Measurements from ENCODE around the gene CHST1. TPM values are rescaled to one million over a fixed set of nuclear protein-coding genes. Genes with fewer than 3 reads are reported as not detected.

CHST1 gene
- total and polyA plus RNA-seq, 10 of the 15 experiments (the other 5 are each of a cell fraction or from before 2014, with no cell fraction given), result not detected

DNA sequence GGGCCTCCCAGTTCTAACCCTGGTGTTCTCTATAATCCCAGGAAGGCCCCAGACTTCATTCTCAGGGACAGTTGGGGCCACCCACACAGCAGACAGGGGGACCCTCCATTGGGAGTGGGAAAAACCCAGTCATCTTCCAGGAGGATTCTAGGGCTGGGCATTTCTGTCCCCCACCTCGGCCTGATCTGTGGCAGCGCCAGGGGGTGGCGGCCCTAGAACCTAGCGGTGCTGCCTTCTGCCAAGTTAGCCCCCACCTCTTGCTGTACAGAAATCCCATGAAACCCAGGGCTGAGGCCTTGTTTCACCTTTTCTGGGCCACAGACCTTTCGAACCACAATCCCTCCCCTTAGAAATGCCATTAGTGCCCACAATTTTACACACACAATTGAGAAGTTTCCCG lies 9.6 kb downstream of the CHST1 start:
- RAD21 ChIA-PET (ENCODE audit: unreplicated experiment), result interaction anchor here (0.9 to 1.6 kb wide), 2 partner anchors 116 to 285 kb away, joined by 3 to 6 read pairs; no protein-coding TSS in a partner anchor
- intact Hi-C loops (cut with micrococcal nuclease; ENCODE audit: unreplicated experiment), result loop anchor here (1.0 to 5.0 kb wide), 3 partner anchors 116 to 316 kb away; no protein-coding TSS in a partner anchor

More for the DNA sequence above, 9.6 kb downstream of the CHST1 start:
- no peaks in the 10 kb centered on the region for H3K9me3 ChIP-seq (replicated peaks; ENCODE audit: control insufficient read depth, insufficient read depth, low read length)
- ChIA-PET SMC1A (ENCODE audit: uncharacterized antibody, unreplicated experiment) (no interaction called here), CTCF (interaction anchor here (0.7 to 3.5 kb wide), 10 partner anchors 8 to 289 kb away, joined by 3 to 36 read pairs (median 4); no protein-coding TSS in a partner anchor), POLR2A (interaction anchor here (0.6 kb wide), 1 partner anchor 8 kb away, joined by 3 read pairs; no protein-coding TSS in a partner anchor)
- TF ChIP-seq NR2F1 (conservative IDR thresholded peaks at IDR 0.05) (no peak), CHD4 (IDR thresholded peaks at IDR 0.05) (no peak), SPI1 (IDR thresholded peaks at IDR 0.05; ENCODE audit: borderline replicate concordance, insufficient read depth, low read depth, low read length) (no peak), CREM (IDR thresholded peaks at IDR 0.05; ENCODE audit: low read depth) (no peak), SP1 (IDR thresholded peaks at IDR 0.05; ENCODE audit: low read depth, low read length) (no peak)
- TF ChIP-seq, protein P1, sequence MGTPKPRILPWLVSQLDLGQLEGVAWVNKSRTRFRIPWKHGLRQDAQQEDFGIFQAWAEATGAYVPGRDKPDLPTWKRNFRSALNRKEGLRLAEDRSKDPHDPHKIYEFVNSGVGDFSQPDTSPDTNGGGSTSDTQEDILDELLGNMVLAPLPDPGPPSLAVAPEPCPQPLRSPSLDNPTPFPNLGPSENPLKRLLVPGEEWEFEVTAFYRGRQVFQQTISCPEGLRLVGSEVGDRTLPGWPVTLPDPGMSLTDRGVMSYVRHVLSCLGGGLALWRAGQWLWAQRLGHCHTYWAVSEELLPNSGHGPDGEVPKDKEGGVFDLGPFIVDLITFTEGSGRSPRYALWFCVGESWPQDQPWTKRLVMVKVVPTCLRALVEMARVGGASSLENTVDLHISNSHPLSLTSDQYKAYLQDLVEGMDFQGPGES (IDR thresholded peaks at IDR 0.05), result no peak
- TF ChIP-seq, protein P2, sequence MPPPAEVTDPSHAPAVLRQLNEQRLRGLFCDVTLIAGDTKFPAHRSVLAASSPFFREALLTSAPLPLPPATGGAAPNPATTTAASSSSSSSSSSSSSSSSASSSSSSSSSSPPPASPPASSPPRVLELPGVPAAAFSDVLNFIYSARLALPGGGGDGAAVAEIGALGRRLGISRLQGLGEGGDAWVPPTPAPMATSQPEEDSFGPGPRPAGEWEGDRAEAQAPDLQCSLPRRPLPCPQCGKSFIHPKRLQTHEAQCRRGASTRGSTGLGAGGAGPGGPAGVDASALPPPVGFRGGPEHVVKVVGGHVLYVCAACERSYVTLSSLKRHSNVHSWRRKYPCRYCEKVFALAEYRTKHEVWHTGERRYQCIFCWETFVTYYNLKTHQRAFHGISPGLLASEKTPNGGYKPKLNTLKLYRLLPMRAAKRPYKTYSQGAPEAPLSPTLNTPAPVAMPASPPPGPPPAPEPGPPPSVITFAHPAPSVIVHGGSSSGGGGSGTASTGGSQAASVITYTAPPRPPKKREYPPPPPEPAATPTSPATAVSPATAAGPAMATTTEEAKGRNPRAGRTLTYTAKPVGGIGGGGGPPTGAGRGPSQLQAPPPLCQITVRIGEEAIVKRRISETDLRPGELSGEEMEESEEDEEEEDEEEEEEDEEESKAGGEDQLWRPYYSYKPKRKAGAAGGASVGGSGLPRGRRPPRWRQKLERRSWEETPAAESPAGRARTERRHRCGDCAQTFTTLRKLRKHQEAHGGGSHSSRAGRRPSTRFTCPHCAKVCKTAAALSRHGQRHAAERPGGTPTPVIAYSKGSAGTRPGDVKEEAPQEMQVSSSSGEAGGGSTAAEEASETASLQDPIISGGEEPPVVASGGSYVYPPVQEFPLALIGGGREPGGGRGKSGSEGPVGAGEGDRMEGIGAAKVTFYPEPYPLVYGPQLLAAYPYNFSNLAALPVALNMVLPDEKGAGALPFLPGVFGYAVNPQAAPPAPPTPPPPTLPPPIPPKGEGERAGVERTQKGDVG (CRISPR knock-in tag; IDR thresholded peaks at IDR 0.05), result no peak
- TF ChIP-seq, protein P3, sequence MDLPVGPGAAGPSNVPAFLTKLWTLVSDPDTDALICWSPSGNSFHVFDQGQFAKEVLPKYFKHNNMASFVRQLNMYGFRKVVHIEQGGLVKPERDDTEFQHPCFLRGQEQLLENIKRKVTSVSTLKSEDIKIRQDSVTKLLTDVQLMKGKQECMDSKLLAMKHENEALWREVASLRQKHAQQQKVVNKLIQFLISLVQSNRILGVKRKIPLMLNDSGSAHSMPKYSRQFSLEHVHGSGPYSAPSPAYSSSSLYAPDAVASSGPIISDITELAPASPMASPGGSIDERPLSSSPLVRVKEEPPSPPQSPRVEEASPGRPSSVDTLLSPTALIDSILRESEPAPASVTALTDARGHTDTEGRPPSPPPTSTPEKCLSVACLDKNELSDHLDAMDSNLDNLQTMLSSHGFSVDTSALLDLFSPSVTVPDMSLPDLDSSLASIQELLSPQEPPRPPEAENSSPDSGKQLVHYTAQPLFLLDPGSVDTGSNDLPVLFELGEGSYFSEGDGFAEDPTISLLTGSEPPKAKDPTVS (IDR thresholded peaks at IDR 0.05; ENCODE audit: low read depth, low read length), result no peak
- H3K4me2 ChIP-seq (ENCODE audit: control insufficient read depth, insufficient read depth), result no peak overlapping the region
- H4K20me1 ChIP-seq (ENCODE audit: control insufficient read depth, insufficient read depth), result no peaks in the 10 kb centered on the region; the same call in 1 of the 2 replicates
- H2AFZ ChIP-seq (ENCODE audit: control insufficient read depth, low read depth, low read length), result no peak overlapping the region
- no peak overlapping the region for H3K9ac ChIP-seq (ENCODE audit: control insufficient read depth, insufficient read depth, low read length)
- no peaks in the 10 kb centered on the region; the same call in 1 of the 2 replicates for H3K4me1 ChIP-seq (ENCODE audit: control insufficient read depth, insufficient read depth, low read length)
- H3K4me3 ChIP-seq, result no peak overlapping the region
- H3K27me3 ChIP-seq (replicated peaks in 1 of 2; ENCODE audit: control insufficient read depth in 2 of 2, insufficient read depth in 2 of 2, low read length in 1 of 2), result peaks cover 3 to 10% of the 10 kb centered on the region in 2 experiments; a peak in 1 of 4 replicates
- DNase-seq (ENCODE audit: low read depth, low spot score) (no peak), FAIRE-seq (no peak), ATAC-seq (no peak)
- no peaks in the 10 kb centered on the region for H3K36me3 ChIP-seq (ENCODE audit: control insufficient read depth in 2 of 2, insufficient read depth in 2 of 2, low read length in 1 of 2)
- H3K79me2 ChIP-seq (ENCODE audit: control insufficient read depth, insufficient read depth, low read length), result no peaks in the 10 kb centered on the region
- no TSS peak for BruUV-seq (replicated peaks)
- H3K27ac ChIP-seq (ENCODE audit: control insufficient read depth, insufficient read depth), result no peak overlapping the region
- 63% methylated on average over 6 of the region's 6 CpGs for WGBS (ENCODE audit: insufficient coverage, insufficient replicate concordance, low lambda C conversion rate, missing lambda C conversion rate)
- in situ Hi-C loops (cut with MboI), result no loop called here
